Measurements from ENCODE around the gene TIAM1.

- no peak for TF ChIP-seq EZH2 (IDR thresholded peaks at IDR 0.05; ENCODE audit: insufficient read depth, poor library complexity, severe bottlenecking)
- no peak for TF ChIP-seq EZH2phosphoT487 (IDR thresholded peaks at IDR 0.05; ENCODE audit: insufficient read depth, low read depth)
Observed at GRCh38 chr21:31115249-31115648, 228.8 kb downstream of the TIAM1 start.

Measured in GM23248 (cell line).